WTC11 (cell line): ENCODE results near the gene C5orf63.

Experiments used
- CTCF ChIP-seq: fragments of 200-600 bp; IDR thresholded peaks from 2 replicates; pipeline ENCODE4 v1.8.0; 2022; ENCODE audit warnings: antibody characterized with exemption
- TF ChIP-seq, protein P1 (sequence below): sonication (generic); formaldehyde crosslinking; IDR thresholded peaks from 2 replicates; pipeline ENCODE4 v1.8.1; 2023; ENCODE audit warnings: mild to moderate bottlenecking, missing genetic modification reagents, moderate library complexity
- TF ChIP-seq, protein P2 (sequence below): sonication (generic); formaldehyde crosslinking; conservative IDR thresholded peaks from 2 replicates; pipeline ENCODE4 v1.8.1; 2022; ENCODE audit warnings: mild to moderate bottlenecking, missing genetic modification reagents
- TF ChIP-seq, protein P3 (sequence below): fragments of 250-450 bp; sonication (Bioruptor Pico); IDR thresholded peaks from 2 replicates; pipeline ENCODE4 v1.9.0; 2021; ENCODE audit warnings: mild to moderate bottlenecking, borderline replicate concordance

- TF ChIP-seq, protein P1, sequence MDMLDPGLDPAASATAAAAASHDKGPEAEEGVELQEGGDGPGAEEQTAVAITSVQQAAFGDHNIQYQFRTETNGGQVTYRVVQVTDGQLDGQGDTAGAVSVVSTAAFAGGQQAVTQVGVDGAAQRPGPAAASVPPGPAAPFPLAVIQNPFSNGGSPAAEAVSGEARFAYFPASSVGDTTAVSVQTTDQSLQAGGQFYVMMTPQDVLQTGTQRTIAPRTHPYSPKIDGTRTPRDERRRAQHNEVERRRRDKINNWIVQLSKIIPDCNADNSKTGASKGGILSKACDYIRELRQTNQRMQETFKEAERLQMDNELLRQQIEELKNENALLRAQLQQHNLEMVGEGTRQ, result no peak
- TF ChIP-seq CTCF, result no peak
- TF ChIP-seq, protein P2, sequence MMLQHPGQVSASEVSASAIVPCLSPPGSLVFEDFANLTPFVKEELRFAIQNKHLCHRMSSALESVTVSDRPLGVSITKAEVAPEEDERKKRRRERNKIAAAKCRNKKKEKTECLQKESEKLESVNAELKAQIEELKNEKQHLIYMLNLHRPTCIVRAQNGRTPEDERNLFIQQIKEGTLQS (CRISPR knock-in tag), result no peak
- TF ChIP-seq, protein P3, sequence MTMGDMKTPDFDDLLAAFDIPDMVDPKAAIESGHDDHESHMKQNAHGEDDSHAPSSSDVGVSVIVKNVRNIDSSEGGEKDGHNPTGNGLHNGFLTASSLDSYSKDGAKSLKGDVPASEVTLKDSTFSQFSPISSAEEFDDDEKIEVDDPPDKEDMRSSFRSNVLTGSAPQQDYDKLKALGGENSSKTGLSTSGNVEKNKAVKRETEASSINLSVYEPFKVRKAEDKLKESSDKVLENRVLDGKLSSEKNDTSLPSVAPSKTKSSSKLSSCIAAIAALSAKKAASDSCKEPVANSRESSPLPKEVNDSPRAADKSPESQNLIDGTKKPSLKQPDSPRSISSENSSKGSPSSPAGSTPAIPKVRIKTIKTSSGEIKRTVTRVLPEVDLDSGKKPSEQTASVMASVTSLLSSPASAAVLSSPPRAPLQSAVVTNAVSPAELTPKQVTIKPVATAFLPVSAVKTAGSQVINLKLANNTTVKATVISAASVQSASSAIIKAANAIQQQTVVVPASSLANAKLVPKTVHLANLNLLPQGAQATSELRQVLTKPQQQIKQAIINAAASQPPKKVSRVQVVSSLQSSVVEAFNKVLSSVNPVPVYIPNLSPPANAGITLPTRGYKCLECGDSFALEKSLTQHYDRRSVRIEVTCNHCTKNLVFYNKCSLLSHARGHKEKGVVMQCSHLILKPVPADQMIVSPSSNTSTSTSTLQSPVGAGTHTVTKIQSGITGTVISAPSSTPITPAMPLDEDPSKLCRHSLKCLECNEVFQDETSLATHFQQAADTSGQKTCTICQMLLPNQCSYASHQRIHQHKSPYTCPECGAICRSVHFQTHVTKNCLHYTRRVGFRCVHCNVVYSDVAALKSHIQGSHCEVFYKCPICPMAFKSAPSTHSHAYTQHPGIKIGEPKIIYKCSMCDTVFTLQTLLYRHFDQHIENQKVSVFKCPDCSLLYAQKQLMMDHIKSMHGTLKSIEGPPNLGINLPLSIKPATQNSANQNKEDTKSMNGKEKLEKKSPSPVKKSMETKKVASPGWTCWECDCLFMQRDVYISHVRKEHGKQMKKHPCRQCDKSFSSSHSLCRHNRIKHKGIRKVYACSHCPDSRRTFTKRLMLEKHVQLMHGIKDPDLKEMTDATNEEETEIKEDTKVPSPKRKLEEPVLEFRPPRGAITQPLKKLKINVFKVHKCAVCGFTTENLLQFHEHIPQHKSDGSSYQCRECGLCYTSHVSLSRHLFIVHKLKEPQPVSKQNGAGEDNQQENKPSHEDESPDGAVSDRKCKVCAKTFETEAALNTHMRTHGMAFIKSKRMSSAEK, result no peak
These were observed 57.6 kb downstream of the C5orf63 start for GRCh38 chr5:127015716-127016115.
